Stimulated activated CD8-positive, alpha-beta memory T cell treated with anti-CD3 and anti-CD28 coated beads, Interleukin-15, amount 100 ng/mL, for 4 hours (primary cell): ENCODE measurements around the gene SYS1.

Experiments used
- DNase-seq, 2 donors: peaks; one replicate each; pipeline ENCODE4 v3.0.0-alpha.2; 2020; ENCODE audit warnings: low read depth in 2 of 2

SYS1 gene

DNA sequence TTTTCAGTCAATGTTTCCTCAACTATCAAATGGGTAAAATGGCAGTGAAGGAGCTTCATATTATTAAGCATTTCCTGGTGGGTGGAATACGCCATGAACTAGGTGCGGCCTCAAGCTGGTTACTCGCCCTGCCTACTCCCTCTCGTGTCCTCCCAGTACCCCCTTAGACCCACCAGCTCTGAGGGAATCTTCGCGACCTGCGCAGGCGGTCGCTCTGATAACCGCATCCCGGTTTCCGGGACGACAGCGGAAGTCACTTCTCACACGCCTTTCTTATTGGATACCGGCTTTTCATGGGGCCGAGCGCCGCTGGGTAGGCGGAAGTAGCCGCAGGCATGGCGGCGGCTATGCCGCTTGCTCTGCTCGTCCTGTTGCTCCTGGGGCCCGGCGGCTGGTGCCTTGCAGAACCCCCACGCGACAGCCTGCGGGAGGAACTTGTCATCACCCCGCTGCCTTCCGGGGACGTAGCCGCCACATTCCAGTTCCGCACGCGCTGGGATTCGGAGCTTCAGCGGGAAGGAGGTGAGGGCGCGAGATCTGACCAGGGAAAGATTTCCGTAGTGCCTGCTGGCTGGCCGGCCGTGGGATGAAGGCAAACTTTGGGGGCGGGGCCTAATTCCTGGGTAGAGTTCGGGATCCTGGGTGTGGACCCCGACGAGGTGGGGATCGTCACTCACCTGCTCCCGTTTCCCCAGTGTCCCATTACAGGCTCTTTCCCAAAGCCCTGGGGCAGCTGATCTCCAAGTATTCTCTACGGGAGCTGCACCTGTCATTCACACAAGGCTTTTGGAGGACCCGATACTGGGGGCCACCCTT is 53.1 kb downstream of the SYS1 start, which contains the start of gene PIGT:
TSS of gene PIGT (plus strand) at position 320 of the 816 bp plus-strand sequence. CDS start at position 336, 16 bp downstream.
- peak; percentile 77 to 81 for DNase-seq

GRCh38 chr20:45416917-45417316 is 54.0 kb downstream of the SYS1 start:
- DNase-seq: no peak
